ENCODE measurements around the gene PSMD10.

The PSMD10 gene

DNA sequence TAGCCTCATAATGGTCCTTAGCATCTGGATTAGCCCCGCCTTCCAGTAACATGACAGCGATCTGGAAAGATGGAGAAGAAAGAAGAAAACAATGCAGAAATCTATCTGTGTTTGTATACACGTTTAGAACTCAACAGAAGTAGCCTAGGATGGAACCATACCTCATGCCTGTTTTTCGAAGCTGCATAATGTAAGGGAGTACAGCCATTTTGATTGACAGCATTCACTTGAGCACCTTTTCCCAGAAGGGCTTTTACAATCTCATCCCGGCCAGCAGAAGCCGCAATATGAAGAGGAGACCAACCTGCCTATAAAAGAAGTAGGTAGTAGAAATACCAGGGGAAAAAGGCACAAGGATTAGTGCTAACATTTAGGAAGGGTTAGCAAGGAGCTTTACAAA, 3.5 kb downstream of the PSMD10 start:
- Histone ChIP-seq H3K9me3 (ENCODE audit: control insufficient read depth in 1 of 2, low read length in 2 of 2) (no peaks in the 10 kb centered on the region), H3K4me1 (ENCODE audit: control insufficient read depth in 1 of 2, insufficient read depth in 2 of 2, low read length in 2 of 2) (peaks cover 0 to 5% of the 10 kb centered on the region in 2 donors), H3K4me3 (ENCODE audit: low read depth in 1 of 2, low read length in 2 of 2) (no peak overlapping the region), H3K27ac (ENCODE audit: low read depth, low read length) (no peak overlapping the region), H3K27me3 (ENCODE audit: control insufficient read depth in 1 of 2, insufficient read depth in 2 of 2, low read length in 2 of 2) (no peaks in the 10 kb centered on the region), H3K9ac (ENCODE audit: low read depth in 1 of 2, low read length in 2 of 2) (no peak overlapping the region), H3K36me3 (ENCODE audit: control insufficient read depth in 1 of 2, insufficient read depth in 2 of 2, low read length in 2 of 2) (peaks cover 0 to 23% of the 10 kb centered on the region in 2 donors)

DNA sequence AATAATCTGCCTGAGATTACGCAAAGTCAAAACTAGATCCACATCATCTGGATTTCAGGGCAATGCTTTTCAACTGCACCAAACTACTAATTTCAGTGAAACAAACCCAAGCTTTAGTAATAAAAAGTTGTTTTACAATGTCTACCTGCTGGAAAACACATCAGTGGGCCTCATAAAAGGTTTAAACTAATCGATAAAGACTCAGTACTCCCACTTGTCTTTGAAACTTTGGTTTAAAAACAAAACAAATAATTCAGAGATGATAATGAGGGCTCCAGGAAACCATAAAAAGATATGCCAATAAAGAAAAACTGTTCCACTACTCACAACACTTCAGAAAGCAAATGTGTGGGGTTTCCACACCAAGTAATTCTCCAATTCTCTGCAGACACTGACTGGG, 10.2 kb downstream of the PSMD10 start:
- Histone ChIP-seq H3K4me3 (ENCODE audit: low read depth in 1 of 2, low read length in 2 of 2) (no peak overlapping the region), H3K9ac (ENCODE audit: low read depth in 1 of 2, low read length in 2 of 2) (no peak overlapping the region), H3K4me1 (ENCODE audit: control insufficient read depth in 1 of 2, insufficient read depth in 2 of 2, low read length in 2 of 2) (no peaks in the 10 kb centered on the region), H3K27me3 (ENCODE audit: control insufficient read depth in 1 of 2, insufficient read depth in 2 of 2, low read length in 2 of 2) (no peaks in the 10 kb centered on the region), H3K27ac (ENCODE audit: low read depth, low read length) (no peak overlapping the region), H3K36me3 (ENCODE audit: control insufficient read depth in 1 of 2, insufficient read depth in 2 of 2, low read length in 2 of 2) (peaks cover 0 to 7% of the 10 kb centered on the region in 2 donors), H3K9me3 (ENCODE audit: control insufficient read depth in 1 of 2, low read length in 2 of 2) (no peaks in the 10 kb centered on the region)

DNA sequence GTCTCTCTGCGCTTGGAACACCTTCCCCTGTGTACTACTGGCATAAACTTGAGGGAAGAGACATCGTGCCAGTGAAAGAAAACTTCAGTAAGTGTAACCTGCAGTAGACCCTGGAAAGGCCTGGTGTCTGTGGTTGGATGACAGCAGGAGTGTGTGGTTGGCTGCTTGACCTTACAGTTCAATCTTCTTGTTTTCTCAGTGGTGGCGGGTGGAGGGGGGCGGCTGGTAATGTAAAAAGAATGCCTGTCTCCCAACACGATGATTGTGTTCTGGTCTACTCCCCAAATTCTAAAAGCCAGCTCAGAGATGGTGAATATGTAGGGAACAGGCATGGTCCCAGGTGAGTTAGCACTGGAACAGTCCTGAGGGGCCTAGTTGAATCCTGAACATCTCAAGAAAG, 18.6 kb downstream of the PSMD10 start:
- Histone ChIP-seq H3K27me3 (ENCODE audit: control insufficient read depth in 1 of 2, insufficient read depth in 2 of 2, low read length in 2 of 2) (no peaks in the 10 kb centered on the region), H3K4me1 (ENCODE audit: control insufficient read depth in 1 of 2, insufficient read depth in 2 of 2, low read length in 2 of 2) (no peaks in the 10 kb centered on the region), H3K36me3 (ENCODE audit: control insufficient read depth in 1 of 2, insufficient read depth in 2 of 2, low read length in 2 of 2) (no peaks in the 10 kb centered on the region), H3K9me3 (ENCODE audit: control insufficient read depth in 1 of 2, low read length in 2 of 2) (no peaks in the 10 kb centered on the region), H3K4me3 (ENCODE audit: low read depth in 1 of 2, low read length in 2 of 2) (no peak overlapping the region), H3K9ac (ENCODE audit: low read depth in 1 of 2, low read length in 2 of 2) (no peak overlapping the region), H3K27ac (ENCODE audit: low read depth, low read length) (no peak overlapping the region)

DNA sequence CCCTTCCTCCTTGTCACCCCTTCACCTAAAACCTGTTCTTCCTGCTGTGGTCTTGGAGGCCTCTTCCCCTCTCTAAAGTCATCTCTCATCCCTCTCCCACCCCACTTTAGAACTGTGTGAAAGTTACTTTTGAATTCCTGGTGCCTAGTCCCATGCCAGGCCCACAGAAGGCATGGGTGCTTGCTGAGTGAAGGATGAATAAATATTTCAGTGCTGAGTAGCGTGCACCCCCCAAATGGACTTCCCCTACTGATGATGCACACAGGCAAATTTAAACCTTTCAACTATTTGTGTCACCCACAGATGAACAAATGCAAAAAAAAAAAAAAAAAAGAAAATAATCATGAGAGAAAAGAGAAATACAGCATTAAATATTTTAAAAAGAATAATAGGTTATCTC, 19.8 kb downstream of the PSMD10 start:
- Histone ChIP-seq H3K9me3 (ENCODE audit: control insufficient read depth in 1 of 2, low read length in 2 of 2) (no peaks in the 10 kb centered on the region), H3K4me1 (ENCODE audit: control insufficient read depth in 1 of 2, insufficient read depth in 2 of 2, low read length in 2 of 2) (no peaks in the 10 kb centered on the region), H3K27me3 (ENCODE audit: control insufficient read depth in 1 of 2, insufficient read depth in 2 of 2, low read length in 2 of 2) (no peaks in the 10 kb centered on the region), H3K4me3 (ENCODE audit: low read depth in 1 of 2, low read length in 2 of 2) (no peak overlapping the region), H3K9ac (ENCODE audit: low read depth in 1 of 2, low read length in 2 of 2) (no peak overlapping the region), H3K27ac (ENCODE audit: low read depth, low read length) (no peak overlapping the region), H3K36me3 (ENCODE audit: control insufficient read depth in 1 of 2, insufficient read depth in 2 of 2, low read length in 2 of 2) (no peaks in the 10 kb centered on the region)

DNA sequence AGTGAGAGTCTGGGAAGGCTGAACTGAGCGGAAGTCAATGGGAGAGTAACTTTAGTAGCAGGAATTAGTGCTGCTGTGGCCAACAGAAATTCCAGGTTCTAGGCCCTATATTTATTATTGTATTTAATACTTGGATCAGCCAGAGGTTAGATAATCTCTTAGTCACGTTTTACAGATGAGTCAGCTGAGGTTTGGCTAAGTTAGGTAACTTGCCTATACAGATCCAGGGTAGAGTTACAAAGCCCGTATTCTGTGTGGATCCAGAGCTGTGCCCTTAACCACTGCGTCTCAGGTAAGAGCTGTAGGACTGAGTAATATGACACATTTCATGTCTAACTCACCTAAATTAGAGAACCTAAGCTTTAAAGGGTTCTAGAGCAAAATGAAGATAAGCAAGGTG, 20.5 kb downstream of the PSMD10 start:
- no peaks in the 10 kb centered on the region for H3K9me3 ChIP-seq (ENCODE audit: control insufficient read depth in 1 of 2, low read length in 2 of 2)
- no peak overlapping the region for H3K4me3 ChIP-seq (ENCODE audit: low read depth in 1 of 2, low read length in 2 of 2)
- no peak overlapping the region for H3K27ac ChIP-seq (ENCODE audit: low read depth, low read length)
- H3K36me3 ChIP-seq (ENCODE audit: control insufficient read depth in 1 of 2, insufficient read depth in 2 of 2, low read length in 2 of 2): no peaks in the 10 kb centered on the region
- no peaks in the 10 kb centered on the region for H3K4me1 ChIP-seq (ENCODE audit: control insufficient read depth in 1 of 2, insufficient read depth in 2 of 2, low read length in 2 of 2)
- H3K27me3 ChIP-seq (ENCODE audit: control insufficient read depth in 1 of 2, insufficient read depth in 2 of 2, low read length in 2 of 2): no peaks in the 10 kb centered on the region
- no peak overlapping the region for H3K9ac ChIP-seq (ENCODE audit: low read depth in 1 of 2, low read length in 2 of 2)

DNA sequence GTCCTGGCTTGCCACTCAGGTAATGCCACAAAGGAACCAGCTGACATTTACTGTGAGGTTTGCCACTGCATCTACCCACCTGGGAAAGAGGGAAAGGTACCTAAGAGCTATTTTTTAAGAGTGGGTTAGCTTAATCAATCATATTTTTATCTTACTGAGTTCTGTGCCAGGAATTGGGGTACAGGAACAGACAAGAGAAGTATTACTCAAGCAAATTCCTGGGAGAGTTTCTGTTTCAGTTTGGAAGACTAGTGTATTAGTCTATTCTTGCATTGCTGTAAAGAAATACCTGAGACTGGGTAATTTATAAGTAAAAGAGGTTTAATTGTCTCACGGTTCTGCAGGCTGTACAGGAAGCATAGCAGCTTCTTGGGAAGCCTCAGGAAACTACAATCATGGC, 23.2 kb downstream of the PSMD10 start:
- no peaks in the 10 kb centered on the region for H3K4me1 ChIP-seq (ENCODE audit: control insufficient read depth in 1 of 2, insufficient read depth in 2 of 2, low read length in 2 of 2)

DNA sequence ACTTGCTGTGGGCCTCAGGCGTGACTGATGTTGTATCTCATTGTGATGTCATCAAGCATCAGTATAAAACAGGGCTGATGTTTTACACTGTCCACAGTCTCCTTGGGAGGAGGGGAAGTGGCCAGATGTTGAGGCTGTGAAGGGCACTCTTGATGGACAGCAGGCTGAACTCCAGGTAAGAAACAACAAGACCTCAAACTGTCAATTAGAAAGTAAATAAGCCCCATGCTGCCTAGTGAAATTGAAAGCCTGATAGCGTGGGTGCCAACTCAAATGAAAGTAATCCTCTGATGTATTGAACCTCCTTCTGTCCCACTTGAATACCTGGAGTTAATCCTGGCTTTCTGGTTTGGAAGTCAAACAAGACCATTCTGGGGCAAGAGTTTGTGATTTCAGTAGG, 26.7 kb downstream of the PSMD10 start:
- Histone ChIP-seq H3K9me3 (ENCODE audit: control insufficient read depth in 1 of 2, low read length in 2 of 2) (no peaks in the 10 kb centered on the region), H3K4me1 (ENCODE audit: control insufficient read depth in 1 of 2, insufficient read depth in 2 of 2, low read length in 2 of 2) (no peaks in the 10 kb centered on the region), H3K36me3 (ENCODE audit: control insufficient read depth in 1 of 2, insufficient read depth in 2 of 2, low read length in 2 of 2) (no peaks in the 10 kb centered on the region), H3K27me3 (ENCODE audit: control insufficient read depth in 1 of 2, insufficient read depth in 2 of 2, low read length in 2 of 2) (no peaks in the 10 kb centered on the region), H3K27ac (ENCODE audit: low read depth, low read length) (no peak overlapping the region), H3K4me3 (ENCODE audit: low read depth in 1 of 2, low read length in 2 of 2) (no peak overlapping the region), H3K9ac (ENCODE audit: low read depth in 1 of 2, low read length in 2 of 2) (no peak overlapping the region)

More for the DNA sequence above, 23.2 kb downstream of the PSMD10 start:
- Histone ChIP-seq H3K4me3 (ENCODE audit: low read depth in 1 of 2, low read length in 2 of 2) (no peak overlapping the region), H3K36me3 (ENCODE audit: control insufficient read depth in 1 of 2, insufficient read depth in 2 of 2, low read length in 2 of 2) (no peaks in the 10 kb centered on the region), H3K9ac (ENCODE audit: low read depth in 1 of 2, low read length in 2 of 2) (no peak overlapping the region), H3K27me3 (ENCODE audit: control insufficient read depth in 1 of 2, insufficient read depth in 2 of 2, low read length in 2 of 2) (no peaks in the 10 kb centered on the region), H3K27ac (ENCODE audit: low read depth, low read length) (no peak overlapping the region), H3K9me3 (ENCODE audit: control insufficient read depth in 1 of 2, low read length in 2 of 2) (no peaks in the 10 kb centered on the region)

DNA sequence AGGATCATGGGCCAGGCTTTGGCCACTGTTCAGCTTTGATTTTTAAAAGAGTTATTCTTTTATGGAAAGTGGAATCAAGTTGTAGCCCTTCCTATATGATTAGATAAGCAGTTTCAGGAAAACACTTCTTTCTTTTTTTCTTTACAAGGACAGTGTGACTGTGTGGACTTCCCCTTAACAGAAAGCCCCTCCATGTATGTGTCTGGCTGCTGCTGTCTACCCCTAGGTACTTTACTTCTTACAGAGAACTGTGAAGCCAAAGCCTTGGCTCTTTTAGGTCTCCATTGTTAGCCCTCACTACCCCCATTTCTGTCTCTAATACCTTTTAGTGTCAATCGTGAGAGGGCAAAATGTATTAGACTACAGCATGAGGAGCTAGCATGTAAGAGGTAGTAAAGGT, 27.3 kb downstream of the PSMD10 start:
- H3K9me3 ChIP-seq (ENCODE audit: control insufficient read depth in 1 of 2, low read length in 2 of 2): no peaks in the 10 kb centered on the region
- H3K27me3 ChIP-seq (ENCODE audit: control insufficient read depth in 1 of 2, insufficient read depth in 2 of 2, low read length in 2 of 2): no peaks in the 10 kb centered on the region
- no peaks in the 10 kb centered on the region for H3K36me3 ChIP-seq (ENCODE audit: control insufficient read depth in 1 of 2, insufficient read depth in 2 of 2, low read length in 2 of 2)
- H3K27ac ChIP-seq (ENCODE audit: low read depth, low read length): no peak overlapping the region
- no peak overlapping the region for H3K4me3 ChIP-seq (ENCODE audit: low read depth in 1 of 2, low read length in 2 of 2)
- H3K4me1 ChIP-seq (ENCODE audit: control insufficient read depth in 1 of 2, insufficient read depth in 2 of 2, low read length in 2 of 2): no peaks in the 10 kb centered on the region
- no peak overlapping the region for H3K9ac ChIP-seq (ENCODE audit: low read depth in 1 of 2, low read length in 2 of 2)

DNA sequence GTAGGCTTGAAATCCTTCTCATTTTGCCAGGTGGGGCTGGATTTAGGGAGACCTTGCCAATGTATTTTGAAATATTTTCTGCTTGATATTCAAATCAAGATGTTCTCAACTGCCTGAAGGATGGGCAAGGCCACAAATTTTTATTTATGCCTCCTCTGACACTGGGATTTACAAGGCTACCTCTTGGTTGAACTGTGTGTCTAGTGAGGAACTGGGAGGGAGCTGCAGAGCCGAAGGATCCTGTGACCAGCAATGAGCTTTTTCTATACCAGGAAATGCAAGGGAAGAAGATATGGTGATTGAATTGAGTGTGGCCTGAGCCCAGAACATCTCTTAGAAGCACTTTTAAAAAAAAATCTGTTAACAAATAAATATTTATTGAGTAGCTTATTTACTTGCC, 31.5 kb downstream of the PSMD10 start:
- H3K9me3 ChIP-seq (ENCODE audit: control insufficient read depth in 1 of 2, low read length in 2 of 2): no peaks in the 10 kb centered on the region
- no peaks in the 10 kb centered on the region for H3K4me1 ChIP-seq (ENCODE audit: control insufficient read depth in 1 of 2, insufficient read depth in 2 of 2, low read length in 2 of 2)
- no peaks in the 10 kb centered on the region for H3K27me3 ChIP-seq (ENCODE audit: control insufficient read depth in 1 of 2, insufficient read depth in 2 of 2, low read length in 2 of 2)
- no peaks in the 10 kb centered on the region for H3K36me3 ChIP-seq (ENCODE audit: control insufficient read depth in 1 of 2, insufficient read depth in 2 of 2, low read length in 2 of 2)
- H3K9ac ChIP-seq (ENCODE audit: low read depth in 1 of 2, low read length in 2 of 2): no peak overlapping the region
- H3K4me3 ChIP-seq (ENCODE audit: low read depth in 1 of 2, low read length in 2 of 2): no peak overlapping the region
- no peak overlapping the region for H3K27ac ChIP-seq (ENCODE audit: low read depth, low read length)

DNA sequence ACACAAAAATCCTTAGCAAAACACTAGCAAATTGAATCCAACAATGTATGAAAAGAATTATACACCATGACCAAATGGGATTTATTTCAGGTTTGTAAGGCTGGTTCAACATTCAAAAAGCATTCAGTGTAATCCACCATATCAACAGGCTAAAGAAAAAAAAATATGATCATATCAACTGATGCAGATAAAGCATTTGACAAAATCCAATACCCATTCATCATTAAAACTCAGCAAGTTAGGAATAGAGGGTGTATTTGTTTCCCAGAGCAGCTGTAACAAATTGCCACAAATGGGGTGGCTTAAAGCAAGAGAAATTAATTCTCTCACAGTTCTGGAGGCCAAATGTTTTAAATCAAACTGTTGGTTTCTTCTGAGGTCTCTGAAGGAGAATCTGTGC, 35.8 kb downstream of the PSMD10 start:
- H3K9ac ChIP-seq (ENCODE audit: low read depth in 1 of 2, low read length in 2 of 2): no peak overlapping the region
- no peak overlapping the region for H3K4me3 ChIP-seq (ENCODE audit: low read depth in 1 of 2, low read length in 2 of 2)
- H3K9me3 ChIP-seq (ENCODE audit: control insufficient read depth in 1 of 2, low read length in 2 of 2): no peaks in the 10 kb centered on the region
- no peaks in the 10 kb centered on the region for H3K36me3 ChIP-seq (ENCODE audit: control insufficient read depth in 1 of 2, insufficient read depth in 2 of 2, low read length in 2 of 2)
- no peak overlapping the region for H3K27ac ChIP-seq (ENCODE audit: low read depth, low read length)
- no peaks in the 10 kb centered on the region for H3K27me3 ChIP-seq (ENCODE audit: control insufficient read depth in 1 of 2, insufficient read depth in 2 of 2, low read length in 2 of 2)
- no peaks in the 10 kb centered on the region for H3K4me1 ChIP-seq (ENCODE audit: control insufficient read depth in 1 of 2, insufficient read depth in 2 of 2, low read length in 2 of 2)

DNA sequence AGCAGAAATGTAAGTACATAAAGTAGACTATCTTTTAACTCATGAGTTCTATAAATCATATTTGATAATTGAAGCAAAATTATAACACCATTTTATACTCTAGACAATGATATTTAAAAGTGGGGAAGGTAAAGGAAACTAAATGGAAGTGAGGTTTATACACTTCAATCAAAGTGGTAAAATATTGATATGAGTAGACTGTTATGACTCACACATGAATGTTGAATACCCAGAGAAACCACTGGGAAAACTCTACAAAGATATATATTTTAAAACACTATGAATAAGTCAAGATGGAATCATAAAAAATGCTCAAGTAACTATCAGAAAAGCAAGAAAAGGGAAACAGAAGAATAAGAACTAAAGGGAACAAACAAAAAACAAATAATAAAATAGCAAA, 38.1 kb downstream of the PSMD10 start:
- no peak overlapping the region for H3K4me3 ChIP-seq (ENCODE audit: low read depth in 1 of 2, low read length in 2 of 2)
- no peaks in the 10 kb centered on the region for H3K9me3 ChIP-seq (ENCODE audit: control insufficient read depth in 1 of 2, low read length in 2 of 2)
- no peaks in the 10 kb centered on the region for H3K27me3 ChIP-seq (ENCODE audit: control insufficient read depth in 1 of 2, insufficient read depth in 2 of 2, low read length in 2 of 2)

More for the DNA sequence above, 38.1 kb downstream of the PSMD10 start:
- Histone ChIP-seq H3K36me3 (ENCODE audit: control insufficient read depth in 1 of 2, insufficient read depth in 2 of 2, low read length in 2 of 2) (no peaks in the 10 kb centered on the region), H3K27ac (ENCODE audit: low read depth, low read length) (no peak overlapping the region), H3K4me1 (ENCODE audit: control insufficient read depth in 1 of 2, insufficient read depth in 2 of 2, low read length in 2 of 2) (no peaks in the 10 kb centered on the region), H3K9ac (ENCODE audit: low read depth in 1 of 2, low read length in 2 of 2) (no peak overlapping the region)
